ENCODE measurements around the gene HTR3D. TPM values are rescaled to one million over a fixed set of nuclear protein-coding genes. Genes with fewer than 3 reads are reported as not detected.
"Not testable (repeated sequence)": the region's sequence is repeated elsewhere in the genome, so short reads cannot be mapped to it uniquely, and the experiment has no call there.

The HTR3D gene
- polyA plus RNA-seq, 1 donor from 2014 or later: not detected

DNA sequence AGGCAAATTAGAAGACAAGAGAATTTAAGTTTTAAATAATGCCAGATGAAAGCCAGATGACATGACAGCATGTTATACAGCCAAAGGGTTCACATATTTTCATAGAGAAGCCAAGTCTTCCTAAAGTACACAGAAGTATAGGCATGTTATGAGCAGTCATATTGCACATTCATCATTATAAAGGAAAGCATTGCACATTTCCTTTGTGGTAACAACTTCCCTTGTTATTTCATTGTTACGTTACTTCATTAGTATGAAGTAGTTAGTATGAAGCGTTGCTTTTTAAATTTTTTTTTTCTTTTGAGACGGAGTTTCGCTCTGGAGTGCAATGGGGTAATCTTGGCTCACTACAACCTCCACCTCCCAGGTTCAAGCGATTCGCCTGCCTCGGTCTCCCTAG lies 9.2 kb upstream of the HTR3D start:
- no peaks in the 10 kb centered on the region for H3F3A ChIP-seq (ENCODE audit: insufficient read depth, low read length, poor library complexity, severe bottlenecking)
- no peak overlapping the region for H3K27ac ChIP-seq (ENCODE audit: low read length)
- H3K4me3 ChIP-seq (ENCODE audit: low read length): no peak overlapping the region
- H3K4me2 ChIP-seq (ENCODE audit: low read length): no peak overlapping the region
- no peaks in the 10 kb centered on the region for H3K9me2 ChIP-seq (ENCODE audit: insufficient read depth, low read length)
- no peaks in the 10 kb centered on the region for H4K20me1 ChIP-seq (ENCODE audit: insufficient read depth)
- no peaks in the 10 kb centered on the region for H3K9me3 ChIP-seq (ENCODE audit: low read length)
- no peaks in the 10 kb centered on the region for H3K79me2 ChIP-seq (replicated peaks; ENCODE audit: insufficient read depth, low read length)
- H3K36me3 ChIP-seq (ENCODE audit: insufficient read depth, low read length): no peaks in the 10 kb centered on the region
- H2AFZ ChIP-seq (ENCODE audit: low read depth, low read length): no peak overlapping the region
- TF ChIP-seq, protein P1, sequence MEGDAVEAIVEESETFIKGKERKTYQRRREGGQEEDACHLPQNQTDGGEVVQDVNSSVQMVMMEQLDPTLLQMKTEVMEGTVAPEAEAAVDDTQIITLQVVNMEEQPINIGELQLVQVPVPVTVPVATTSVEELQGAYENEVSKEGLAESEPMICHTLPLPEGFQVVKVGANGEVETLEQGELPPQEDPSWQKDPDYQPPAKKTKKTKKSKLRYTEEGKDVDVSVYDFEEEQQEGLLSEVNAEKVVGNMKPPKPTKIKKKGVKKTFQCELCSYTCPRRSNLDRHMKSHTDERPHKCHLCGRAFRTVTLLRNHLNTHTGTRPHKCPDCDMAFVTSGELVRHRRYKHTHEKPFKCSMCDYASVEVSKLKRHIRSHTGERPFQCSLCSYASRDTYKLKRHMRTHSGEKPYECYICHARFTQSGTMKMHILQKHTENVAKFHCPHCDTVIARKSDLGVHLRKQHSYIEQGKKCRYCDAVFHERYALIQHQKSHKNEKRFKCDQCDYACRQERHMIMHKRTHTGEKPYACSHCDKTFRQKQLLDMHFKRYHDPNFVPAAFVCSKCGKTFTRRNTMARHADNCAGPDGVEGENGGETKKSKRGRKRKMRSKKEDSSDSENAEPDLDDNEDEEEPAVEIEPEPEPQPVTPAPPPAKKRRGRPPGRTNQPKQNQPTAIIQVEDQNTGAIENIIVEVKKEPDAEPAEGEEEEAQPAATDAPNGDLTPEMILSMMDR (IDR thresholded peaks at IDR 0.05; ENCODE audit: poor library complexity, severe bottlenecking): no peak
- H3K27me3 ChIP-seq (ENCODE audit: insufficient read depth, low read depth, low read length): no peaks in the 10 kb centered on the region
- no peak overlapping the region for H3K9ac ChIP-seq (ENCODE audit: low read length)

DNA sequence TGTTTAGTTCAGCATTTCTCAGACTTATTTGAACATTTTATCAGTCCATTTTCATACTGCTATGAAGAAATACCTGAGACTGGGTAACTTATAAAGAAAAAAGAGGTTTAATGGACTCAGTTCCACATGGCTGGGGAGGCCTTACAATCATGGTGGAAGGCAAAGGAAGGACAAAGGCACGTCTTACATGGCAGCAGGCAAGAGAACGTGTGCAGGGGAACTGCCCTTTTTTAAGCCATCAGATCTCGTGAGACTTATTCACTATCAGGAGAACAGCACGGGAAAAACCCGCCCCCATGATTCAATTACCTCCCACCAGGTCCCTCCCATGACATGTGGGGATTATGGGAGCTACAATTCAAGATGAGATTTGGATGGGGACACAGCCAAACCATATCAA lies 6.3 kb upstream of the HTR3D start:
- not testable (repeated sequence) for H3K4me2 ChIP-seq (ENCODE audit: low read length); H3F3A ChIP-seq (ENCODE audit: insufficient read depth, low read length, poor library complexity, severe bottlenecking); H3K9me2 ChIP-seq (ENCODE audit: insufficient read depth, low read length); H3K27me3 ChIP-seq (ENCODE audit: insufficient read depth, low read depth, low read length); H2AFZ ChIP-seq (ENCODE audit: low read depth, low read length); H3K9ac ChIP-seq (ENCODE audit: low read length); H3K4me3 ChIP-seq (ENCODE audit: low read length); H3K27ac ChIP-seq (ENCODE audit: low read length); H3K9me3 ChIP-seq (ENCODE audit: low read length); H3K79me2 ChIP-seq (replicated peaks; ENCODE audit: insufficient read depth, low read length); H3K36me3 ChIP-seq (ENCODE audit: insufficient read depth, low read length); H4K20me1 ChIP-seq (ENCODE audit: insufficient read depth)

DNA sequence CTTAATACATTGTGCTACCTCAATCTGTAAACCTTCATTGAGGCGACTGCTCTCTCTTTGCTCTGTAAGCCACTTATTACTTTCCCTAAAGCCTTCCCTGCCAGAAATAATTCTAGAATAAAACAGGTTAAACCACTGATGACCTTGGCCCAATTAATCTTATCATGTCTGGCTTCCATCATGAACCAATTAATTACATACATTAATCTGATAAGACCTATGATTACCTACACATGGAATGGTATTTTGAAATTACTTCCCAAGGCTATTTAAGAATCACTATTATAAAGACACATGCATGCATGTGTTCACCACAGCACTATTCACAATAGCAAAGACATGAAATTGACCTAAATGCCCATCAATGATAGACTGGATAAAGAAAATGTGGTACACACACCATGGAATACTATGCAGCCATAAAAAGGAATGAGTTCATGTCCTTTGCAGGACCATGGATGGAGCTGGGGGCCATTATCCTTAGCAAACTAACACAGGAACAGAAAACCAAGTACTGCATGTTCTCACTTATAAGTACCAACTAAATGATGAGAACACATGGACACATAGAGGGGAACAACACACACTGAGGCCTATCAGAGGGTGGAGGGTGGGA lies 3.2 kb upstream of the HTR3D start:
- H3K9me3 ChIP-seq (ENCODE audit: low read length); H3K79me2 ChIP-seq (replicated peaks; ENCODE audit: insufficient read depth, low read length); H3K36me3 ChIP-seq (ENCODE audit: insufficient read depth, low read length); H3K27ac ChIP-seq (ENCODE audit: low read length); H2AFZ ChIP-seq (ENCODE audit: low read depth, low read length); H3K27me3 ChIP-seq (ENCODE audit: insufficient read depth, low read depth, low read length); H3F3A ChIP-seq (ENCODE audit: insufficient read depth, low read length, poor library complexity, severe bottlenecking); H4K20me1 ChIP-seq (ENCODE audit: insufficient read depth); H3K4me3 ChIP-seq (ENCODE audit: low read length); H3K9ac ChIP-seq (ENCODE audit: low read length); H3K4me2 ChIP-seq (ENCODE audit: low read length); H3K9me2 ChIP-seq (ENCODE audit: insufficient read depth, low read length): not testable (repeated sequence)

DNA sequence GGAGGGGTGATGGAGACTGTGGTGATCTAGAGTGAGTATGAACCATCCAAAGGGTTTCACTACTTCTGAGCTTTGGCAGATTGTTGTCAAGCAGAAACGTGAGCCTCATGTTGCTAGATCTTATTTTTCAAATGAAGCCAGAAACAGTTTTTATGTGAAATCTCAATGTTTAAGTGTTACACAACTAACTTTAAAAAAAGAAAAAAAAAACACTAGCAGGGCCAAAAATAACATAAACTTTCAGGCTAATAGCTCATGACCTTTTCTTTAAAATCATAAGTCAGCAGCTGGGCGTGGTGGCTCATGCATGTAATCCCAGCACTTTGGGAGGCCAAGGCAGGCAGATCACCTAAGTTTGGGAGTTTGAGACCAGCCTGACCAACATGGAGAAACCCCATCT lies 2.1 kb upstream of the HTR3D start:
- no peaks in the 10 kb centered on the region for H3K9me3 ChIP-seq (ENCODE audit: low read length)
- no peak overlapping the region for H2AFZ ChIP-seq (ENCODE audit: low read depth, low read length)
- H3K4me3 ChIP-seq (ENCODE audit: low read length): no peak overlapping the region
- H3F3A ChIP-seq (ENCODE audit: insufficient read depth, low read length, poor library complexity, severe bottlenecking): no peaks in the 10 kb centered on the region
- no peaks in the 10 kb centered on the region for H3K79me2 ChIP-seq (replicated peaks; ENCODE audit: insufficient read depth, low read length)
- no peak overlapping the region for H3K4me2 ChIP-seq (ENCODE audit: low read length)
- TF ChIP-seq, protein P1 (IDR thresholded peaks at IDR 0.05; ENCODE audit: poor library complexity, severe bottlenecking): no peak
- no peak for TF ChIP-seq EP300 (conservative IDR thresholded peaks at IDR 0.05; ENCODE audit: poor library complexity, severe bottlenecking)
- TF ChIP-seq EZH2 (IDR thresholded peaks at IDR 0.05; ENCODE audit: borderline replicate concordance, insufficient read depth, low read length, poor library complexity, severe bottlenecking): no peak
- TF ChIP-seq, protein P2, sequence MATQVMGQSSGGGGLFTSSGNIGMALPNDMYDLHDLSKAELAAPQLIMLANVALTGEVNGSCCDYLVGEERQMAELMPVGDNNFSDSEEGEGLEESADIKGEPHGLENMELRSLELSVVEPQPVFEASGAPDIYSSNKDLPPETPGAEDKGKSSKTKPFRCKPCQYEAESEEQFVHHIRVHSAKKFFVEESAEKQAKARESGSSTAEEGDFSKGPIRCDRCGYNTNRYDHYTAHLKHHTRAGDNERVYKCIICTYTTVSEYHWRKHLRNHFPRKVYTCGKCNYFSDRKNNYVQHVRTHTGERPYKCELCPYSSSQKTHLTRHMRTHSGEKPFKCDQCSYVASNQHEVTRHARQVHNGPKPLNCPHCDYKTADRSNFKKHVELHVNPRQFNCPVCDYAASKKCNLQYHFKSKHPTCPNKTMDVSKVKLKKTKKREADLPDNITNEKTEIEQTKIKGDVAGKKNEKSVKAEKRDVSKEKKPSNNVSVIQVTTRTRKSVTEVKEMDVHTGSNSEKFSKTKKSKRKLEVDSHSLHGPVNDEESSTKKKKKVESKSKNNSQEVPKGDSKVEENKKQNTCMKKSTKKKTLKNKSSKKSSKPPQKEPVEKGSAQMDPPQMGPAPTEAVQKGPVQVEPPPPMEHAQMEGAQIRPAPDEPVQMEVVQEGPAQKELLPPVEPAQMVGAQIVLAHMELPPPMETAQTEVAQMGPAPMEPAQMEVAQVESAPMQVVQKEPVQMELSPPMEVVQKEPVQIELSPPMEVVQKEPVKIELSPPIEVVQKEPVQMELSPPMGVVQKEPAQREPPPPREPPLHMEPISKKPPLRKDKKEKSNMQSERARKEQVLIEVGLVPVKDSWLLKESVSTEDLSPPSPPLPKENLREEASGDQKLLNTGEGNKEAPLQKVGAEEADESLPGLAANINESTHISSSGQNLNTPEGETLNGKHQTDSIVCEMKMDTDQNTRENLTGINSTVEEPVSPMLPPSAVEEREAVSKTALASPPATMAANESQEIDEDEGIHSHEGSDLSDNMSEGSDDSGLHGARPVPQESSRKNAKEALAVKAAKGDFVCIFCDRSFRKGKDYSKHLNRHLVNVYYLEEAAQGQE (IDR thresholded peaks at IDR 0.05; ENCODE audit: borderline replicate concordance): no peak
- no peak for TF ChIP-seq RAD21 (conservative IDR thresholded peaks at IDR 0.05)
- TF ChIP-seq SMC3 (conservative IDR thresholded peaks at IDR 0.05; ENCODE audit: poor library complexity): no peak
- TF ChIP-seq TAF1 (IDR thresholded peaks at IDR 0.05; ENCODE audit: low read depth): no peak
- no peak for TF ChIP-seq POLR2AphosphoS5 (IDR thresholded peaks at IDR 0.05)
- no peak for TF ChIP-seq MXI1 (conservative IDR thresholded peaks at IDR 0.05; ENCODE audit: poor library complexity, severe bottlenecking)
- H4K20me1 ChIP-seq (ENCODE audit: insufficient read depth): no peaks in the 10 kb centered on the region
- H3K27me3 ChIP-seq (ENCODE audit: insufficient read depth, low read depth, low read length): no peaks in the 10 kb centered on the region
- no peaks in the 10 kb centered on the region for H3K9me2 ChIP-seq (ENCODE audit: insufficient read depth, low read length)
- no peaks in the 10 kb centered on the region for H3K36me3 ChIP-seq (ENCODE audit: insufficient read depth, low read length)
- no peak overlapping the region for H3K9ac ChIP-seq (ENCODE audit: low read length)
- no peak overlapping the region for H3K27ac ChIP-seq (ENCODE audit: low read length)
